ENCODE measurements around the gene ALPK3.

DNA sequence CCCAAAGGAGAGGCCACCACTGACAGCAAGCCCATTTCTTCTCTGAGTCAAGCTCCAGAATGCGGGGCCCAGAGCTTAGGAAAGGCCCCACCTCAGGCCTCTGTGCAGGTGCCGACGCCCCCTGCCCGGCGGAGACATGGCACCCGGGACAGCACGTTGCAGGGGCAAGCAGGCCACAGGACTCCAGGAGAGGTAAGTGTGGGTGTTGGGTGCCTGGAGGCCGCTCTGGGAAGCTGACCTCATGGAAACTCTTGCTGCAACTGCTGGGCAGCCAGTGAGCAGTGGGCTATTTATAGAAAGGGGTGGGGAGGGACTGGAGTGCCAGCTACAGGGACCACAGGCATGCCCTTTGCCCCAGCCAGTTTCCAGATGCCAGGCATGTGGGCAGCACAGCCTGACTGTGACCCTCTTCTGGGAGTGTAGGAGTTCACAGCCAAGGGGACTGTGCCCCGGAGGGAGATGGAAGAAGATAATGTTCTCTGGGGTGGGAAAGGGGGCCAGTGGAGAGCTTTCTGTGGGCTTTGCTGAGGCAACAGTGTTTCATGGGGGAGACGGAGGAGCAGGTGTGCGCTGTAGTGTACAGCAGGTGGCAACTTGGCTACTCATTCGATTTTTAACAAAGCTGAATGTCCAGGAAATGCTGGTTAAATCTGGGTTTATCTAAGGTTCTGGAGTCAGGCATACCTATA lies 23.7 kb downstream of the ALPK3 start:
- TF ChIP-seq, protein P1, sequence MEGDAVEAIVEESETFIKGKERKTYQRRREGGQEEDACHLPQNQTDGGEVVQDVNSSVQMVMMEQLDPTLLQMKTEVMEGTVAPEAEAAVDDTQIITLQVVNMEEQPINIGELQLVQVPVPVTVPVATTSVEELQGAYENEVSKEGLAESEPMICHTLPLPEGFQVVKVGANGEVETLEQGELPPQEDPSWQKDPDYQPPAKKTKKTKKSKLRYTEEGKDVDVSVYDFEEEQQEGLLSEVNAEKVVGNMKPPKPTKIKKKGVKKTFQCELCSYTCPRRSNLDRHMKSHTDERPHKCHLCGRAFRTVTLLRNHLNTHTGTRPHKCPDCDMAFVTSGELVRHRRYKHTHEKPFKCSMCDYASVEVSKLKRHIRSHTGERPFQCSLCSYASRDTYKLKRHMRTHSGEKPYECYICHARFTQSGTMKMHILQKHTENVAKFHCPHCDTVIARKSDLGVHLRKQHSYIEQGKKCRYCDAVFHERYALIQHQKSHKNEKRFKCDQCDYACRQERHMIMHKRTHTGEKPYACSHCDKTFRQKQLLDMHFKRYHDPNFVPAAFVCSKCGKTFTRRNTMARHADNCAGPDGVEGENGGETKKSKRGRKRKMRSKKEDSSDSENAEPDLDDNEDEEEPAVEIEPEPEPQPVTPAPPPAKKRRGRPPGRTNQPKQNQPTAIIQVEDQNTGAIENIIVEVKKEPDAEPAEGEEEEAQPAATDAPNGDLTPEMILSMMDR (IDR thresholded peaks at IDR 0.05; ENCODE audit: extremely low read depth in 1 of 2, insufficient read depth in 1 of 2, low read depth in 1 of 2, low read length in 2 of 2), result no peak
- TF ChIP-seq EZH2 (IDR thresholded peaks at IDR 0.05; ENCODE audit: borderline replicate concordance, low read depth, low read length, severe bottlenecking), result no peak
- TF ChIP-seq POLR2A (IDR thresholded peaks at IDR 0.05; ENCODE audit: low read depth, low read length), result no peak

All from endothelial cell of umbilical vein (primary cell).